Astrocyte (in vitro differentiated cells and primary cell): ENCODE data around the gene ADAMTS3. TPM values are rescaled to one million over a fixed set of nuclear protein-coding genes. Genes with fewer than 3 reads are reported as not detected.

Experiments
- DNase-seq: peaks from one replicate; pipeline ENCODE4 v3.0.0-alpha.2; 2010; ENCODE audit warnings: low read depth
- FAIRE-seq: peaks from 2 replicates; lab custom pipeline; 2011; peaks lifted over from hg19 to GRCh38; lab: Jason Lieb, UNC
- H2AFZ ChIP-seq: 2 replicates; pipeline ENCODE4 v1.6.0; 2012; ENCODE audit warnings: low read depth, low read length, inconsistent platforms
- H3K27ac ChIP-seq: 2 replicates; pipeline ENCODE4 v1.5.1; 2011; ENCODE audit warnings: low read depth, low read length, inconsistent platforms
- H3K27me3 ChIP-seq: 2 replicates; pipeline ENCODE4 v1.6.0; 2011; ENCODE audit warnings: low read length, inconsistent platforms; ENCODE audit not compliant: insufficient read depth
- H3K36me3 ChIP-seq: 2 replicates; pipeline ENCODE4 v1.5.1; 2011; ENCODE audit warnings: low read length, inconsistent platforms; ENCODE audit not compliant: insufficient read depth
- H3K4me1 ChIP-seq: 2 replicates; pipeline ENCODE4 v1.5.1; 2011; ENCODE audit warnings: low read length, inconsistent platforms; ENCODE audit not compliant: insufficient read depth
- H3K4me2 ChIP-seq: 2 replicates; pipeline ENCODE4 v1.6.0; 2012; ENCODE audit warnings: low read length, inconsistent platforms
- H3K4me3 ChIP-seq: 2 replicates; pipeline ENCODE4 v1.5.1; 2011; ENCODE audit warnings: low read depth, mild to moderate bottlenecking, low read length, inconsistent platforms; ENCODE audit not compliant: insufficient read depth
- H3K79me2 ChIP-seq: 2 replicates; pipeline ENCODE4 v1.6.0; 2012; ENCODE audit warnings: mild to moderate bottlenecking, low read length, inconsistent platforms; ENCODE audit not compliant: insufficient read depth
- H3K9ac ChIP-seq: 2 replicates; pipeline ENCODE4 v1.6.0; 2012; ENCODE audit warnings: mild to moderate bottlenecking, low read length, inconsistent platforms
- H3K9me3 ChIP-seq: 2 replicates; pipeline ENCODE4 v1.5.1; 2012; ENCODE audit warnings: low read depth, mild to moderate bottlenecking, low read length, inconsistent platforms; ENCODE audit not compliant: insufficient read depth
- H4K20me1 ChIP-seq: 2 replicates; pipeline ENCODE4 v1.6.0; 2012; ENCODE audit warnings: low read length, inconsistent platforms; ENCODE audit not compliant: insufficient read depth
- H3K27ac Mint-ChIP-seq: one replicate; pipeline ENCODE4 v1.8.0; 2021; ENCODE audit warnings: mild to moderate bottlenecking, mixed read lengths; ENCODE audit not compliant: unreplicated experiment
- H3K27me3 Mint-ChIP-seq: one replicate; pipeline ENCODE4 v1.8.0; 2021; ENCODE audit warnings: low read depth, mixed read lengths; ENCODE audit not compliant: unreplicated experiment
- H3K36me3 Mint-ChIP-seq: one replicate; pipeline ENCODE4 v1.8.0; 2021; ENCODE audit warnings: low read depth, mixed read lengths; ENCODE audit not compliant: unreplicated experiment
- H3K4me1 Mint-ChIP-seq: one replicate; pipeline ENCODE4 v1.8.0; 2021; ENCODE audit warnings: low read depth, mixed read lengths; ENCODE audit not compliant: unreplicated experiment
- H3K4me3 Mint-ChIP-seq: one replicate; pipeline ENCODE4 v1.8.0; 2021; ENCODE audit warnings: mild to moderate bottlenecking, moderate library complexity, mixed read lengths; ENCODE audit not compliant: unreplicated experiment
- H3K9me3 Mint-ChIP-seq: one replicate; pipeline ENCODE4 v1.8.0; 2021; ENCODE audit warnings: mild to moderate bottlenecking, mixed read lengths; ENCODE audit not compliant: unreplicated experiment
- EZH2 ChIP-seq: IDR thresholded peaks from 2 replicates; pipeline ENCODE4 v1.6.1; 2012; ENCODE audit warnings: mild to moderate bottlenecking, low read length, inconsistent platforms; ENCODE audit not compliant: insufficient read depth
- total RNA-seq: library from RNA; stranded (reverse); gene quantifications from 2 replicates; pipeline ENCODE4 v1.2.1, GENCODE V29; 2021
- TF ChIP-seq, protein P1 (sequence below): IDR thresholded peaks from 2 replicates; pipeline ENCODE4 v1.5.1; 2011; ENCODE audit warnings: low read depth, mild to moderate bottlenecking, inconsistent platforms, low read length, moderate library complexity; ENCODE audit not compliant: insufficient read depth

The ADAMTS3 gene
- total RNA-seq, 1 donor from 2014 or later = 4.2 TPM

DNA sequence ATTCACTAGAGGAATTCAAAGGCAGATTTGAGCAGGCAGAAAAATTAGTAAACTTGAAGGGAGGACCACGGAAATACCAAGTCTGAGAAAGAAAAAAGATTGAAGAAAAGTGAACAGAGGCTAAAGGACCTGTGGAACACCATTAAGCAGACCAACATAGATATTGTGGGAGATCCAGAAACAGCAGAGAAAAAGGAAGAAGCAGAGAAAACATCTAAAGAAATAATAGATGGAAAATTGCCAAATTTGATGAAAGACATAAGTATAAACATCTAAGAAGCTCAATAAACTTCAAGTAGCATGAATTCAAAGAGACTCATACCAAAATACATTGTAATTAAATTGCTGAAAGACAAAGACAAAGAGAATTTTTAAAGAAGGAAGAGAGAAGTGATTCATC lies 31.0 kb downstream of the ADAMTS3 start:
- FAIRE-seq = no peak
- Histone ChIP-seq H3K9me3 (no peaks in the 10 kb centered on the region), H3K27me3 (no peaks in the 10 kb centered on the region), H3K4me2 (no peak overlapping the region), H3K9ac (no peak overlapping the region), H2AFZ (no peak overlapping the region), H3K27ac (no peak overlapping the region), H3K79me2 (no peaks in the 10 kb centered on the region), H3K4me3 (no peak overlapping the region), H3K36me3 (no peaks in the 10 kb centered on the region), H3K4me1 (no peaks in the 10 kb centered on the region), H4K20me1 (no peaks in the 10 kb centered on the region)
- Mint-ChIP-seq H3K9me3 (peaks cover 17% of the 10 kb centered on the region), H3K4me1 (no peaks in the 10 kb centered on the region), H3K27ac (no peak overlapping the region), H3K27me3 (no peaks in the 10 kb centered on the region), H3K4me3 (no peak overlapping the region), H3K36me3 (peaks cover 4% of the 10 kb centered on the region)
- DNase-seq = no peak
- no peak for TF ChIP-seq EZH2
- TF ChIP-seq, protein P1, sequence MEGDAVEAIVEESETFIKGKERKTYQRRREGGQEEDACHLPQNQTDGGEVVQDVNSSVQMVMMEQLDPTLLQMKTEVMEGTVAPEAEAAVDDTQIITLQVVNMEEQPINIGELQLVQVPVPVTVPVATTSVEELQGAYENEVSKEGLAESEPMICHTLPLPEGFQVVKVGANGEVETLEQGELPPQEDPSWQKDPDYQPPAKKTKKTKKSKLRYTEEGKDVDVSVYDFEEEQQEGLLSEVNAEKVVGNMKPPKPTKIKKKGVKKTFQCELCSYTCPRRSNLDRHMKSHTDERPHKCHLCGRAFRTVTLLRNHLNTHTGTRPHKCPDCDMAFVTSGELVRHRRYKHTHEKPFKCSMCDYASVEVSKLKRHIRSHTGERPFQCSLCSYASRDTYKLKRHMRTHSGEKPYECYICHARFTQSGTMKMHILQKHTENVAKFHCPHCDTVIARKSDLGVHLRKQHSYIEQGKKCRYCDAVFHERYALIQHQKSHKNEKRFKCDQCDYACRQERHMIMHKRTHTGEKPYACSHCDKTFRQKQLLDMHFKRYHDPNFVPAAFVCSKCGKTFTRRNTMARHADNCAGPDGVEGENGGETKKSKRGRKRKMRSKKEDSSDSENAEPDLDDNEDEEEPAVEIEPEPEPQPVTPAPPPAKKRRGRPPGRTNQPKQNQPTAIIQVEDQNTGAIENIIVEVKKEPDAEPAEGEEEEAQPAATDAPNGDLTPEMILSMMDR = no peak

DNA sequence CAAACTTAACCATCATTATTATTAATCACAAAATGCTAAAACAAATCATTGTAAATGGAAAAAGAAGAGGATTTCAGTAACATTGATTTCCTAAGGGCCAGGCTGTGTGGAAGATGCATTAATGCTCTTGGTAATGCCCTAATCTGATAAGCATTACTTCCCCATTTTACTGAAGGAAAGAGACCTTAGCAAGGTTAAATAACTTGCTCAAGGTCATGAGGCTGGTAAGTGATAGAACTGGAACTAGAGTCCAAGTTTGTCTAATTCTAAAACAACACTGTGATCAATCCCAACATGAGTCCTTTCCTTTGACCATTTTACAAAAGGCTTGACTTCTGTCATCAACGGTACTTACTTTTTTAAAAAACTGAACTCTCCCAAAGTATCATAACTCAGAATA lies 32.6 kb downstream of the ADAMTS3 start:
- H3K4me1 Mint-ChIP-seq = no peaks in the 10 kb centered on the region
- H3K27me3 ChIP-seq = no peaks in the 10 kb centered on the region
- no peak overlapping the region for H3K4me2 ChIP-seq
- H3K4me1 ChIP-seq = no peaks in the 10 kb centered on the region
- TF ChIP-seq EZH2 = no peak
- TF ChIP-seq, protein P1 = no peak
- H3K27ac Mint-ChIP-seq = no peak overlapping the region
- H3K36me3 Mint-ChIP-seq = peaks cover 2% of the 10 kb centered on the region
- H3K4me3 Mint-ChIP-seq = no peak overlapping the region
- FAIRE-seq (no peak), DNase-seq (no peak)
- no peak overlapping the region for H3K27ac ChIP-seq
- no peaks in the 10 kb centered on the region for H3K27me3 Mint-ChIP-seq
- no peak overlapping the region for H3K4me3 ChIP-seq
- no peaks in the 10 kb centered on the region for H3K79me2 ChIP-seq
- no peaks in the 10 kb centered on the region for H3K9me3 ChIP-seq
- H3K36me3 ChIP-seq = no peaks in the 10 kb centered on the region
- peaks cover 17% of the 10 kb centered on the region for H3K9me3 Mint-ChIP-seq
- no peak overlapping the region for H2AFZ ChIP-seq
- no peak overlapping the region for H3K9ac ChIP-seq
- H4K20me1 ChIP-seq = no peaks in the 10 kb centered on the region

GRCh38 chr4:72531768-72532290 lies 37.2 kb downstream of the ADAMTS3 start:
- TF ChIP-seq, protein P1 = no peak
- TF ChIP-seq EZH2 = no peak
- no peaks in the 10 kb centered on the region for H3K36me3 ChIP-seq
- no peak overlapping the region for H3K27ac Mint-ChIP-seq
- no peaks in the 10 kb centered on the region for H3K27me3 ChIP-seq
- no peak overlapping the region for H3K4me3 Mint-ChIP-seq
- DNase-seq (no peak), FAIRE-seq (no peak)
- no peaks in the 10 kb centered on the region for H3K9me3 Mint-ChIP-seq
- no peaks in the 10 kb centered on the region for H4K20me1 ChIP-seq
- no peaks in the 10 kb centered on the region for H3K36me3 Mint-ChIP-seq
- no peaks in the 10 kb centered on the region for H3K9me3 ChIP-seq
- H3K4me1 Mint-ChIP-seq = no peaks in the 10 kb centered on the region
- no peak overlapping the region for H3K9ac ChIP-seq
- H3K27ac ChIP-seq = no peak overlapping the region
- H3K4me3 ChIP-seq = no peak overlapping the region
- no peak overlapping the region for H3K4me2 ChIP-seq
- no peaks in the 10 kb centered on the region for H3K79me2 ChIP-seq
- H2AFZ ChIP-seq = no peak overlapping the region
- H3K27me3 Mint-ChIP-seq = no peaks in the 10 kb centered on the region
- H3K4me1 ChIP-seq = no peaks in the 10 kb centered on the region
